ENCODE data around the gene GLTPD2. TPM values are rescaled to one million over a fixed set of nuclear protein-coding genes. Genes with fewer than 3 reads are reported as not detected.

The GLTPD2 gene
- total and polyA plus RNA-seq, 10 of the 15 experiments (the other 5 are each of a cell fraction or from before 2014, with no cell fraction given), result 0.16 to 0.34 TPM; not detected in 8

GRCh38 chr17:4786516-4786915 lies 2.2 kb upstream of the GLTPD2 start (continued):
- TF ChIP-seq MLLT1 (IDR thresholded peaks at IDR 0.05), result no peak

DNA sequence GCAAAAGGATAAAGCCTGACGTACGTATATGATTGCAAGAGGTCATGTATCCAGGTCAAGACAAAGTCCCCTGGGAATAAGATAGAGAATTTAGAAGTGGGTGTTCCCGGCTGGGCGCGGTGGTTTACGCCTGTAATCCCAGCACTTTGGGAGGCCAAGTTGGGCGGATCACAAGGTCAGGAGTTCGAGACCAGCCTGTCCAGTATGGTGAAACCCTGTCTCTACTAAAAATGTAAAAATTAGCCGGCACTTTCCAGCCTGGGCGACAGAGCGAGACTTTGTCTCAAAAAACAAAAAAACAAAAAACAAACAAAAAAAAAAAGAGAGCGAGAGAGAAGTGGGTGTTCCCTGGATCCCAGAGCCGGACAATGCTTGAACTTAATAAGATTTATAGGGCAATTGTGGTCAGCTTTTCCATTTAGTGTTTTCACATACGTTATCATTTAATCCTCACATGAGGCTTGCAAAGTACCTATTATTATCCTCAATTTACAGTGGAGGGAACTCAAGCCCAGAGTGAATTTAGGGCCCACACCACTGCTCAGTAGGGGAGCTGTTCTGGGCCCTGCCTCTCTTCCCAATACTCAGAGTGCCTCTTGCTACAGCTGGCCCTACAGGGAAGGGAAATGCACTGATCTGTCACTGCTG lies 481 bp upstream of the GLTPD2 start:
- no peak overlapping the region for H2AFZ ChIP-seq (ENCODE audit: control insufficient read depth, low read depth, low read length)
- WGBS (ENCODE audit: insufficient coverage, insufficient replicate concordance, low lambda C conversion rate, missing lambda C conversion rate), result 71% methylated on average over 14 of the region's 14 CpGs
- H3K9me3 ChIP-seq (replicated peaks; ENCODE audit: control insufficient read depth, insufficient read depth, low read length), result no peaks in the 10 kb centered on the region
- ChIA-PET CTCF (interaction anchor here (0.7 to 1.6 kb wide), 4 partner anchors 13 to 87 kb away, joined by 3 to 4 read pairs (median 3); no protein-coding TSS in a partner anchor), POLR2A (interaction anchor here (0.6 kb wide), 1 partner anchor 124 kb away, joined by 4 read pairs; no protein-coding TSS in a partner anchor), SMC1A (ENCODE audit: uncharacterized antibody, unreplicated experiment) (interaction anchor here (0.9 kb wide), 1 partner anchor 78 kb away, joined by 3 read pairs; the partner anchor contains the start of gene ARRB2), RAD21 (ENCODE audit: unreplicated experiment) (interaction anchor here (1.1 kb wide), 1 partner anchor 78 kb away, joined by 3 read pairs; the partner anchor contains the start of gene ARRB2)
- FAIRE-seq (no peak), ATAC-seq (no peak), DNase-seq (ENCODE audit: low read depth, low spot score) (no peak)
- no peak overlapping the region for H3K4me3 ChIP-seq
- no peaks in the 10 kb centered on the region for H3K36me3 ChIP-seq (ENCODE audit: control insufficient read depth in 2 of 2, insufficient read depth in 2 of 2, low read length in 1 of 2)
- no peaks in the 10 kb centered on the region for H3K79me2 ChIP-seq (ENCODE audit: control insufficient read depth, insufficient read depth, low read length)
- no TSS peak for BruUV-seq (replicated peaks)
- no peak overlapping the region for H3K27ac ChIP-seq (ENCODE audit: control insufficient read depth, insufficient read depth)
- H3K4me1 ChIP-seq (ENCODE audit: control insufficient read depth, insufficient read depth, low read length), result peaks cover 12% of the 10 kb centered on the region
- in situ Hi-C loops (cut with MboI), result no loop called here
- peak overlapping the region; percentile 98 for H3K4me2 ChIP-seq (ENCODE audit: control insufficient read depth, insufficient read depth)
- peaks cover 18 to 19% of the 10 kb centered on the region in 2 experiments for H3K27me3 ChIP-seq (replicated peaks in 1 of 2; ENCODE audit: control insufficient read depth in 2 of 2, insufficient read depth in 2 of 2, low read length in 1 of 2)
- TF ChIP-seq IKZF1 (conservative IDR thresholded peaks at IDR 0.05) (no peak), RAD51 (IDR thresholded peaks at IDR 0.05) (no peak), EP300 (IDR thresholded peaks at IDR 0.05; ENCODE audit: borderline replicate concordance in 1 of 2, control insufficient read depth in 1 of 2, low read depth in 2 of 2, low read length in 2 of 2) (no peak), MTA2 (IDR thresholded peaks at IDR 0.05; ENCODE audit: low read depth) (no peak), NR2F1 (conservative IDR thresholded peaks at IDR 0.05) (no peak), SIX5 (IDR thresholded peaks at IDR 0.05; ENCODE audit: low read depth, low read length, severe bottlenecking) (no peak), CUX1 (IDR thresholded peaks at IDR 0.05; ENCODE audit: insufficient replicate concordance, low read depth, low read length) (no peak), ZNF687 (IDR thresholded peaks at IDR 0.05) (no peak)
- H4K20me1 ChIP-seq (ENCODE audit: control insufficient read depth, insufficient read depth), result no peaks in the 10 kb centered on the region
- no peak overlapping the region for H3K9ac ChIP-seq (ENCODE audit: control insufficient read depth, insufficient read depth, low read length)
- intact Hi-C loops (cut with micrococcal nuclease; ENCODE audit: unreplicated experiment), result loop anchor here (5.0 to 10.0 kb wide), 2 partner anchors 53 to 76 kb away; partner anchors contain the start of genes ARRB2, CXCL16, MED11 and ZMYND15
